Left kidney (tissue), 8 donors: ENCODE results near the gene HIPK2. TPM values are rescaled to one million over a fixed set of nuclear protein-coding genes. Genes with fewer than 3 reads are reported as not detected.

Experiments
- DNase-seq: peaks from one replicate; pipeline ENCODE4 v3.0.0-alpha.2; 2013
- long read RNA-seq, 8 donors: transcript quantifications; one replicate each; lab custom pipeline, GENCODE V29; 2026
- polyA plus RNA-seq: library from polyadenylated mRNA; unstranded; fragments of 120-200 nt; gene quantifications from one replicate; pipeline ENCODE4 v1.2.1, GENCODE V29; 2013; ENCODE audit not compliant: insufficient read length

Gene HIPK2
- polyA plus RNA-seq, result 107 TPM
- long read RNA-seq, donor 1, partial matches to known transcripts, result 77 of 77 reads
- long read RNA-seq, donor 1, other reads (novel, unspliced or antisense), result 0 of 77 reads
- long read RNA-seq, donor 2, partial matches to known transcripts, result 39 of 39 reads
- long read RNA-seq, donor 2, other reads (novel, unspliced or antisense), result 0 of 39 reads
- long read RNA-seq, donor 3, partial matches to known transcripts, result 13 of 13 reads
- long read RNA-seq, donor 3, other reads (novel, unspliced or antisense), result 0 of 13 reads
- long read RNA-seq, donor 4, result 0 reads
- long read RNA-seq, donor 5, full-length matches to known transcripts, result 3 of 3 reads
- long read RNA-seq, donor 5, partial matches to known transcripts, result 0 of 3 reads
- long read RNA-seq, donor 5, other reads (novel, unspliced or antisense), result 0 of 3 reads
- long read RNA-seq, donor 6, partial matches to known transcripts, result 40 of 40 reads
- long read RNA-seq, donor 6, other reads (novel, unspliced or antisense), result 0 of 40 reads
- long read RNA-seq, donor 7, full-length matches to known transcripts, result 1 of 27 reads
- long read RNA-seq, donor 7, partial matches to known transcripts, result 26 of 27 reads
- long read RNA-seq, donor 7, other reads (novel, unspliced or antisense), result 0 of 27 reads
- long read RNA-seq, donor 8, full-length matches to known transcripts, result 1 of 1 reads
- long read RNA-seq, donor 8, partial matches to known transcripts, result 0 of 1 reads
- long read RNA-seq, donor 8, other reads (novel, unspliced or antisense), result 0 of 1 reads

DNA sequence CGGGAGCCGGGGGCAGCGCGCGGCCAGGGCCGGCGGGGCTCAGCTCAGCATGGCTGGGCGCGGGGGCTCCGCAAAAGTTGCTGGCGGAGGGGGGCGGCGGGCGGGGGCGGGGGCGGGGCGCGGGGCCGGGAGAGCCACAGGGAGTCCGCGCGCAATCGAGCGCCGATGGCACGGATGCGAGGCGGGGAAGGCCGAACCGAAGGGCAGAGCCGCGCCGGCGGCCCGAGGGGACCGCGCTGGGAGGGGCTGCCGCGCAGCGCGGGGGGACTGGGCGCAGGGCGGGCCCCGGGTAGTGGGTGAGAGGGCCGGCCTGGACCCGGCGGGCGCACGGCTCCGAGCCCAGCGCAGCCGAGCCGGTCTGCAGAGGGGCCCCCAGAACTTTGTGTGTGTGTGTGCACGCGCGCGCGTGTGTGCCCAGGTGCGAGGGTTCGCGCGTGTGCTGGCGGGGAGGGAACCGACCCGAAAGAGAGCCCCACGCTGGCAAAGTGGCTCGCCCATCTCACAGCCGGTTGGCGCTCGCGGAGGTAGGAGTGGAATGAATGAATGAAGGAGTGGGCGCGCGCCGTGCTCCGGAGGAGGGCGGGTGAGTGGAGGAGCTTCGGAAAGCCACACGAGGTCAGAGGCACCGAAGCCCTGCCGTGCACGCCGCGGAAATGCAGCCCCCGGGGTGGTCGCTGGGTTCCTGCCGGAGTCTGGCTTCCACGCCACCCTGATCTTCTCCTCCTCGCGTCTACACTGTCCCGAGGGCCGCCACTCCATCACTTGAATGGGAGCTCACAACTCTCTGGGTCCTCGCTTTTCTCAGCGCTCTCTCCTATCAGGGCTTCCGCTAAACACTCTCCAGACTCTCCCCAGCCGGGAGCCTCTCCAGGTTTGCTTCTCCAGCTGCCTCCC, at the start of gene HIPK2:
TSS of gene HIPK2 (minus strand) at position 51 of the 894 bp plus-strand sequence. CDS start 375 bp downstream, outside the sequence.
- DNase-seq, result peak; percentile 84

DNA sequence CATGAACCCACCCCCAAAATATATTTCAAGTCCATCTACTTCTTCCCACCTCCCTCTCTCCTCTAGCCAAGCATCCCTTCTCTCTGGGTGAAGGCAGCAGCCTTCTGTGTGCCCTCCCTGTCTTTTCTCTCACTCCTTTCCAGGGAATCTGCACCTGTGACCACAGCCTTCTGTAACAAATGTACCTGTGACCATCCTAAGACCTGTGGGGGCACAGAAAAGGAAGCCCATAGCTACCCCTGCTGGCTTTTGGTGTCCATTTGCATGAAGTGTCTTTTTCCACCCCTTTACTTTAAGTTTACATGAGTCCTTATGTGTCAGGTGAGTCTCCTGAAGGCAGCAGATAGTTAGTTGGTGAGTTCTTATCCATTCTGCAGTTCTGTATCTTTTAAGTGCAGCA, 49.2 kb upstream of the HIPK2 start:
- no peak for DNase-seq

DNA sequence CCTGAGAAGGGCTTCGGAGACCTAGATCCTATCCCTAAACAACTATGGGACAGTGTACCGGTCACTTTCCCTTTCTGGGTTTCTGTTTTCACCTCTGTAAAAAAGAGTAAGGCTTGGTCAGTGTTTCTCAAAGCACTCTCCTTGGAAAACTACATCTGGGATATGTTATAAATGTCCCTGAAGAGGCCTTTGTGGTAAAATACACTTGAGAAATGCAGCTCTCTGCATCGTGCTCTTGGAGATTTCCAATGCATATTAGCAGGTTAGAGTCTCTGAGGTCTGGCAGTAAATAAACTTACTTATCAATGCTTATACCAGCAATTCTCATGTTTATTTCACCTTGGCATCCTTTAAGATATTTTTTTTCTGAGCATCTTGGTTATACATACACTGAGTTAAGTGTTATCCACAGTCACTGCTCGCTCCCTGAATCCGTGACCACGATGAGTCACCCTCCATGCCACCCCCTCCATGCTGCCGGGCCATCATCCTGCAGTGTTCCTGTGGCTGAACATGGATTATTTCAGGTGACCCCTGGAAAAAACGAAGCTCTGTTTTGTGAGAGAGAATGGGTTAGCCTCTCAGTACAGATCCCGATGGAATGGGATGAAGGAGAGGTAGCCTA, 48.0 kb upstream of the HIPK2 start:
- DNase-seq, result no peak

DNA sequence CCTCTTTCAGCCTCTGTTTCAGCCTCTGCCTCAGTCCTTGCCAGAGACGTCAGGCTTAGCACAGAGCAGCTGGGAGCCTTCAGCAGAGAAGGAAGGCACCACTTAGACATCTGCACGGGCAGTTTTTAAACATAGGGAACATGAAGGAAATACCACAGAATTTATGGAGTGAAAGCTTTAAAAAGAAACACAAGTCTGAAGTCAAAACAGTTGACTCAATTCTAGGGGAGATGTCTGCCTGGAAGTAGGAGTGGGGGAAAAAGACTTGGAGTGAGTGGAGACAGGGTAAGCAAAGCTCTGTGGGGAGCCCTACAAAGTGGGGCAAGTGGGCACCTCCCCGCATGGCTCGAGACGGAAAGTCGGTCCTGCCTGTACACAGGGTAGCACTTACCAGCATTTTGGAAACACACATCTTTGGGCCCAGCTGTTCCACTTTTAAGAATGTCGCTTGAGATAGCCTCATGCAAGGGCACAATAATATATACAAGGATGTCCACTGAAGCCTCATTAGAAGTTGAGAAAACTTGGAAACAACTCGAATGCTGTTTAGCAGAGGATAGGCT, 46.2 kb upstream of the HIPK2 start:
- DNase-seq, result peak; percentile 48

DNA sequence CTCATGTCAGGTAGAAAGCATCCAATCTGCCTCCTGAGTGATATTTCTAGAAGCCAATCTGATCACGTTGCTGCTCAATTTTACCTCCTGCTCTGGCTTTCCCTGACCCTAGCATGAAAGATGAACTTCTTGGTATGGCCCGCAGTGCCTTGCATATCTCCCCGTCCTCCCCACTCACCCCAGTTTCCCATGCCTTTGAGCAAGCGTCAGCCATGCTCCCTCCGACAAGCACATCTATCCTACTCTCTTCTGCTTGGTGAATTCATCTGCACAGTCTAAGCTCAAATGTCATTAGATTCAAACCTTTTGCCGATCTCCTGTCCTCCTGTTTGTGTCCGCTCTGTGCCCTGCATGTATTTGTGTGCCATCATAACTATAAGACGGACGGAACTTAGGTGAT, 45.1 kb upstream of the HIPK2 start:
- no peak for DNase-seq

DNA sequence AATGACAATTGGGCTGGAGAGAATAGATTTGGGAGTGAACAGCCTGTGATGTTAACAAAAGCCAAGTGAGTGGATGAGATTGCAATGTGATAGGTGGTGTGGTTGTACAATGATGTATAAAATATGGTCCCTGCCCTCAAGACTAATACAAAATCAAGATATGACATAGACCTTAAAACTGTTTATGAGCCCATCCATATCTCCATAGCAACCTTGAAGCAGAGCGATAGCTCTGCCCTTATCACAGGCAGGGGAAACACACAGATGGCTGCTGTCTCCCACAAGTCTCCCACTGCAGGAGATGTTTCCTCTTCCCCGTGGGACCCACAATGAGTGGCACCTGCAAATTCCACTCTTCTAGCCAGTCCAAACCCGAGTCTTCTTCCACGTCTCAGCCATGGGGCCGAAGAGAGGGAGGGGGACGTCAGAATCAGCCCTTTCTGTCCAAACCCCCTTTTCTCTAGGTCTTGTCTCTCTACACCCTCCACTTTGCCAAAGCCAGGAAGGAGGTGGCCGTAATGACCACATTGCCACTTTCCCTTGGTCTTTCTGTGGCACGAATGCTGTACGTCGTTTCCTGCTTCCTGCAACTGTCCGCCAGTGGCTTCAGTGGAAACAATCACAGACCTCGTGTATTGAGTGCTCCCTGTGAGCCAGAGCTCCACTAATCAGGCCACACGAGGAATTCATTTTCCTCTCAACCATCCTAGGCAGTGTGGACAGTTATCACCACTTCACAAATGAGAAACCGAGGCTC, 43.7 kb upstream of the HIPK2 start:
- no peak for DNase-seq

DNA sequence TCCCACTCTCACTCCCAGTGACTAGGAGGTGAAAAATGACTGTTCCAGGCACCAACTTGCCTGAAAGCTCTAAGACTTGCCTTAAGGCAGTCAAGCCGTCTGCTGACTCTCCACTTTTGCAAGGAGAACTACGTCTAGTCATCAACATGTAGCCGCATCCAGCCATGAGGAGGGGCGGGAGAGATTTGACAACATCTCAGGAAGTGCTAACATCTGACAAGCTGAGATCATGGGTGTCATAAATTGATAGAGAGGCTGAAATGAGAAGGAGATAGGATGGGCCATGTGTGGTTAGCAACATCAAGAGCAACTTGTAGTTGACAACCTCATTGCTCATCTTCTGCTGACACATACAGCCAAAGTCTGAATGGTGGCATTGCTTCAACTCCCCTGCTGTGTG, 42.3 kb upstream of the HIPK2 start:
- no peak for DNase-seq

DNA sequence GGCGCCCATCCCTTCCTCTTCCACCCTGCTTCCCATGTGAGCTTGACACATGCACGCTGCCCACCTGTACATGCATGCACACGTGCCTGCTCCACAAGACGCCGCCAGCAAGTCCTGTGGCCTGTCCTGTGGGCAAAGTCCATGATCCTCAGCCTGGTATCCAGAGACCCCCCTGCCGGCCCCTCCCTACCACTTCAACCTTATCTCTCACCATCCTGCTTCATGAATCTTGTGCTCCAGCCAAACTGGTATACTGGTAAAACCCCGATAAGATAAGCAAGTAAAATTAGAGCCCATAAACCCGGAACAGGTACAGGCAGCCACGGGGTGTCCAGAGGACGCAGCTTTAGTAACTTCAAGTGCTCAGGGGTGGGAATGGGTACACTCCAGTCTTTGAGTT, 39.5 kb upstream of the HIPK2 start:
- DNase-seq, result no peak

DNA sequence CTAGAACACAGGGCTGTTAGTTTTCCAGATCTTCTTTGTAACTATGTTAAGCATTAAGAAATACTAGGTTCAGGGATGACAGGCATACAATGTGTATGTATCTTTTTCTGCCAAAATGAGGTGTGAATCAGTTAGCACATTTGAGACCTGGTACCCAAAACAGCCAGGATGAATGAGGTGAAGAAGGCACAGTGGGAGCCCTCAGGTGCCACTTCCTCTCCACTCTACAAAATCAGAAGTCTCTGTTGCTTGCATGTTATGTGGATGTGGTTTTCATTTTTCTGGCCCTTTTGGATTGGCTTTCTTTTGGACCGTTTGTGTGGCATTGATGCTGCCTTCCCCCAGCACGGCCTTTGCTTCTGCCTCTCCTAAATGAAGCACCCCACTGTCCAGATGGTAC, 35.9 kb upstream of the HIPK2 start:
- no peak for DNase-seq

DNA sequence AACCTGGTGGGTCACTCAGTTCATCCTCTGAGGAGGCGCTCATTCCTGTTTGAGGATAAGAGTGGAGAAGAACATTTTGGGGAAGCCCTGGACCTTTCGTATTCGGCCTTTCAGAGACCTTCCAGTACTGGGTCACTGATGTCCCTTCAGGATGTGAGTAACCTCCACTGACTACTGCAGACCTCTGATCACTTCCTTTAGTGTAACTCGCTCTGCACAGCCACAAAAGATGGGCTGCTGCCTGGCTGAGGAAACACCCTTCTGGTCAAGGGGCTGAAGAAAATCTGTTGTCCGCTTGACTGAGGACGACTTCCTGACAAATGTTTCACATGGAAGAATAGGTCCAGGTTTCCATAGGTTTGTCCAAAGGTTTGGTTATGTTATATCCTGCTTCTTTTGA, 35.4 kb upstream of the HIPK2 start:
- no peak for DNase-seq

DNA sequence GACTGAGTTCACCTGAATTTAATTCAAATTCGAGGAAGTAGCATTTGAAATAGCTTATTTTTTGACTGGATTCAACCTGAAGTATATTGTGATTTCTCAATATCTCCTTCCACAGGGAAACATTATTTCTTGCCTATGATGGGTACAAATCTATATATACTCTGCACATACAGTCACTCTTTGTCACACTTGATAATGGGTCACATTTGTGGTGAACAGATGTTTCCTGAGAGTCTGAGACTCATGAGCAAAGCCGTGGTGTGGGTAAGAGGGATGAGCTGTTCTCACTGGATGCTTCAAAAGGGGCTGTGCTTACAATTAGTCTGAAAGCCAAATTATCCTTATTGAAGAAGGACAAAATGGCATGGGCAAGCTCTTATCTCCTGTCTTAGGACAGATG, 33.3 kb upstream of the HIPK2 start:
- no peak for DNase-seq

DNA sequence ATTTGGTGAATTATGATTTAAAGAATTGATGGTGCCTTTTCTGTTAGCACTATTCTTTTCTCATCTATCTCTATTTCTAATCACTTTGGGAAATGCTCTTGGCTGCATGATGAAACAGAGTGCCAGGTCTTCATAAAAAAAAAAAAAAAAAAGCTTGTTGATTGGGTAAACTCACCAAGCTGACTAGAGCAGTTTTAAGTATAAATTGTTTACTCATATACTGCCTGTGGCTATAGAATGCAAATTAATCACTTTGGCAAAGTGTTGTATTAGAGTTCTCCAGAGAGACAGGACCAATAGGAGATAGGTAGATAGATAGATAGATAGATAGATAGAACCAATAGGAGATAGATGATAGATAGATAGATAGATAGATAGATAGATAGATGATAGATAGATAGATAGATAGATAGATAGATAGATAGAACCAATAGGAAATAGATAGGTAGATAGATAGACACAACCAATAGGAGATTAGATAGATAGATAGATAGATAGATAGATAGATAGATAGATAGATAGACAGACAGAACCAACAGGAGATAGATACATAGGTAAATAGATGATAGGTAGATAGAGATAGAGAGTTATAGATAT, 31.1 kb upstream of the HIPK2 start:
- no peak for DNase-seq

DNA sequence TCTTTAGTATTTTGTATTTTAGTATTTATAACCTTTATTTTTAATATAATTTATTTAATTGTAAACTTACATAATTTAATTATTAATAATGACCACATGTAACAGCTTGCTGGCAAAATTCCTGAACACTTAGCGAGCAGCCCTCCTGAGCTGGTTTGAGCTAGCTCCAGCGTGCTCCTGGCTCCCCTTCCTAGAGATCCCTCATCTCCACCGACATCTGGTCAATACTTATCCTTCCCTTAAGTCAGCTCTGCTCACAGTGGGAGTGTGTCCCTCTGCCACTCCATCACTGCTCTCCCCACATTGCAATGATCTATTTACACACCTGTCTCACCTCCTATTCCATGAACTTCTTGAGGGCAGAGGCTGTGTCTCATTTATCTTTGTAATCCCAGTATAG, 30.6 kb upstream of the HIPK2 start:
- no peak for DNase-seq

DNA sequence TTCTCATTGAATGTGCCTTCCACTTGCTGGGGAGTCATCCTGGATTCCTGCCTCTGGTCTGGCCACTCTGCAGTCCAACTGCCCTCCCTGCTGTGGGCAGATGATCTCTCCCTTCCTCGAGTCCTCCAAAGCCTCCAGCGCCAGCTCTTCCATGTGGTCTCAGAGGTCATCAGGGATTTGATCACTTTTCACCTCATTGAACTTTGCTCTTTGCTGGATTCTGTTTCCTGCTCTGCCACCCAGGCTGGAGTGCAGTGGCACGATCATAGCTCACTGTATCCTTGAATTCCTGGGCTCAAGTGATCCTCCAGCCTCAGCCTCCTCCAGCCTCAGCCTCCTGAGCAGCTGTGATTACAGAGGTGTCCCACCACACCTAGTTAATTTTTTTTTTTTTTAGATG, 29.2 kb upstream of the HIPK2 start:
- DNase-seq, result no peak

DNA sequence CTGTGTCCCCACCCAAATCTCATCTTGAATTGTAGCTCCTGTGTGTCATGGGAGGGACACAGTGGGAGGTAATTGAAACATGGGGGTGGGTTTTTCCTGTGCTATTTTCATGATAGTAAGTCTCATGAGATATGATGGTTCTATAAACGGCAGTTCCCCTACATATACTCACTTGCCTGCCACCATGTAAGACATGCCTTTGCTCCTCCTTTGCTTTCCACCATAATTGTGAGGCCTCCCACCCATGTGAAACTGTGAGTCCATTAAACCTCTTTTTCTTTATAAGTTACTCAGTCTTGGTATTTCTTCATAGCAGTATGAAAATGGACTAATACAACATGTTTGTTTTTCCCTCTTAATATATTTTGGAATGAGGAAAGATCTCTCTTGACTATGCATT, 26.8 kb upstream of the HIPK2 start:
- DNase-seq, result no peak

DNA sequence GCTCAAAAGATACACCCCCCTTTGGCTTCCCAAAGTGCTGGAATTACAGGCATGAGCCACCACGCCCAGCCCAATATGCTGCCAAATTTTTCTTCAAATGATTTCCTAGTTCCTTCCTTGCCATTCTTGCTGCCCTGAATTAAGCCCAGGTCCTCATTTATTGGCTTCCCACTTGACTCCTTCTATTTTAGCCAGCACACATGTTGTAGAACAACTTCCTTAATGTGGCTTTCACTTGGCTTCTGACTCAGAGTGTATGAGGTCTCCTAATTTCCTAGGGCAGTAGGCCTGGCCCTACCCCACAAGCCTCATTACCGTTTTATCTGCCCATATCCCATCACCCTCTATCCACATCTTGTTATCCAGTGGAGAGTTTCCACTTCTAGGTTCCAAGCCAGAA, 21.8 kb upstream of the HIPK2 start:
- no peak for DNase-seq

DNA sequence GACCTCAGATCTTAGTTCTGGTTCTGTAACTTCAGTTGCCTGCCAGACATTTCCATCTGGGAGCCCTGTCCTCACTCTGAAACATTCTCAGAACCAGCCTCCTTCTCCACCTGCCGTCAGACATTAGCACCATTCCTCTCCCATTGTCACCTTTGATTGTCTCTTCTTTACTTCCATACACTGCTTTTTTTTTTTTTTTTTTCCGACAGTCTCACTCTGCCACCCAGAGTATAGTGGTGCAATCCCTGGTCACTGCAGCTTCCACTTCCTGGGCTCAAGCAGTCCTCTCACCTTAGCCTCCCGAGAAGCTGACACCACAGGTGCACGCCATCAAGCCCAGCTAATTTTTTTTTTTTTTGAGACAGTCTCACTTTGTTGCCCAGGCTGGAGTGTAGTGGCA, 21.1 kb upstream of the HIPK2 start:
- DNase-seq, result no peak

DNA sequence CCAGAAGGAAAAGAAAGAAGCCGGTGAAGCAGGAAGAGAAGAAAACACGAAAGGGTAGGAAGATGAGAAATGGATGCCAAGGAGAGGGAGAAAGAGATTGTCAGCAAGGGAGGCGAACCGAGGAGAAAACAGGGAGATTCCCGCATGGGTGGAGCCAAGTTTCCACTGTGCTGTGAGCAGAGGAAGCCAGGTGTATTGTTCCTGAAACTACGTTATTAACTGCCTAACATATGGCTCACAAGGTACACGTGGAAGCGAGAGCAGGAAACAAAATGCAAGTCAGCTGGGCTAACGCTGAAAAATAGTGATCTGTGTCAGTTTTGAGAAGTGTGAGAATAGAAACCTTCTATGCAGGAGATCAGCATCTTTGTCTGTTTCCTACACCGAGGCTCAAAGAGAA, 20.4 kb upstream of the HIPK2 start:
- DNase-seq, result no peak

DNA sequence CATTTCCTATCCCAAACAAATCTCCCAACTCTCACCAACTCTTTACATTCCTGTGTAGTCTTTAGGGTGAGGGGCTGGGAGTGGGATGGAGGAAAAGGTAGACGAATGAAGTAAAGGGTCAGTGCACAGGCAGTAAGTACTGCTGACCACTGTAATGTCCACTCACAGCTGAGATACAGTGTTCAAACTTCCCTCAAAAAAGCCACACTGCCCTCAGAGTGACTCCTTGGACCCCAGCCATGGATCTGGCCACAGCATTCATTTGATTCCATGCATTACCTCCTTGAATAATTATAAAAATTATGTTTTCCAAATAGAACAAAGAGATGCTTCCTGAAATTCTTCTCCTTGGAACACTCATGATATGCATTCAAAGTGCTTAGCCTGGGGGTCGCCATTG, 19.8 kb upstream of the HIPK2 start:
- DNase-seq, result no peak

DNA sequence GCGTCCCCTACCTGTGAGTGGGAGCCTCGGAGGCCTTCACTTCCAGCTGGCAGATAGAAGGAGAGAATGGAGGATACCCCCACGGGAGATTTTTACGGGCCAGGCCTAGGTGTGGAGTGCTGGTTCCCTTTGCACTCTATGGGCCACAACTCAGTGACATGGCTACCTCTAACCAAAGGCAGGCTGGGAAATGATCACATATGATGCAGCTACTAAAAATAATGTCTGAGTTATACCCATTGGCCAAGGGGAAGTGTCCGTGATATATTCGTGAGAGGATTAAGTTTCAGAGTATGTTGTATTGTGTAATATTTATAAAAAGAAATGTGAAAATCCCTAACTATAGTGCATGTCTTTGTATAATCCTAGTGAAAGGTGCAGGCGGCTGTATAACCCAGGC, 13.5 kb upstream of the HIPK2 start:
- no peak for DNase-seq

DNA sequence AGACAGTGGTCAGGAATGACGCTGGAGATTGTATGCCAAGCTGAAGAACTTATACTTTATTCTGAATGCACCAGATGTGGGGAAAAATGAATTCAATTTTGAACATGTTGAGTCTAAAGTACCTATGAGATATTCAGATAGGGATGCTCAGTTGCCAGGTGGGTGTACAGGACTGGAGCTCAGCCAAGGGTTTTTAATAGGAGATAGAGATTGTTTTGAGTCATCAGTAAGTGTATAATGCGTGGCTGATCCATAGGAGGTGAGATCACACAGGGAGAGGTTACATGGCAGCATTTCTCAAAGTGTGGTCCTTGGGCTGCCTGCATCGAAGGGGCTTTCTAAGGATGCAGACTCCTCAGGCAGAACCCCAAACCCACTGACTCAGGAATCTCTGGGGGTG, 6.8 kb upstream of the HIPK2 start:
- no peak for DNase-seq
